Muscle of arm (tissue), 12 donors: ENCODE measurements around the gene DMP1. TPM values are rescaled to one million over a fixed set of nuclear protein-coding genes. Genes with fewer than 3 reads are reported as not detected.
"Not testable (repeated sequence)": the region's sequence is repeated elsewhere in the genome, so short reads cannot be mapped to it uniquely, and the experiment has no call there.

Experiments used
- DNase-seq: peaks from one replicate; pipeline ENCODE4 v3.0.0-alpha.2; 2013
- polyA plus RNA-seq, 12 donors: library from polyadenylated mRNA; unstranded; fragments of 120-200 nt; gene quantifications; one replicate each; pipeline ENCODE4 v1.2.1, GENCODE V29; 2013; ENCODE audit not compliant: insufficient read length in 12 of 12

The DMP1 gene
- polyA plus RNA-seq, 12 donors, result 0.07 to 0.13 TPM; not detected in 10

DNA sequence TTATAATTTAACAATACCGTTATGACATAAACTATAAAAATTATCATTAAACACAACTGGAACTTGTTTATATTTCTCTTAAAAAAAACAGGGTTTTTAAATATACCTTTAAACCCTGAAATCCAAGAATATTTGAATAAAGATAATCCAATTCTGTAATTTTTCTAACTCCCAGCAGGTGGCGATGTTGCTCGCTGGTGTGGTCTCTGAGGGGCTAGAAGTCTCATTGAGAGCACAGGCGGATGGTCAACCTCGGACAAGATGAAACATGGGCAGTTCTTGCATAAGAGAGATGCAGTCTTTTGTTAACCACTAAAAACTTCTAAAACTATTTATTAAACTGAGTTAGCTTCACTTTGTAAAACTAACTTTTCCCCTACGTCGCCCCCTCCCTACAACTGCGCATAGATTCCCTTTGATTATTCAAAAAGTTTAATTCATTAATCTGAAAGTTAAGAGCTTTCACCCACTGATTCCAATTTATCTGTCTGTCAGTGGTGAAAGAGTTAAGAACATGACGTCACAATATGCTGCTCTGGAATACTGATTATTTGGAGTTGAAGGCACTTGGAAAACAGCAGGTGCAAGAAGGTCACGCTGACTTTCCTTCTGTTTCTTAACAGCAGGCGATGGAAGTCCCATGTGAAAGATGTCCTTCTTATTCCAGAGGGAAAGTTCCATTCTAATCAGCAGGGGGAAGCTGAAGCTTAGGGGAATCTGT is 29.5 kb downstream of the DMP1 start:
- peak; percentile 66 for DNase-seq

DNA sequence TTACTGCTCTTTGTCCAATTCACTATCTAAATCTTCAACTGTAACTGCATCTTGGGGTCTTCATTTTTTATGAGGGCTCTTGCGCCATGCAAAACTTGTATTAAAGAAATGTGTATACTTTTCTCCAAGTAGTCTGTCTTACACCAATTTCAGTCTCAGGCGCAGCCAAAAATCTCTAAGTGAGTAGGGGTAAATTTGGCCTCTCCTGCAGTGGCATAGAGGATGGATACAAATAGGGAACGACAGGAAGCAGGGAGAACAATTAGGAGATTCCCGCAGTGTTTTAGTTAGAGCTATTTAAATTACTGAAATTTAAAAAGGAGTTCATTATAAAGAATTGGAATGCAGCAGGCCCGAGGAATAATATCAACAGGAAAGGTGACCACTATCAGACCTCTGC is 30.2 kb downstream of the DMP1 start:
- no peak for DNase-seq

DNA sequence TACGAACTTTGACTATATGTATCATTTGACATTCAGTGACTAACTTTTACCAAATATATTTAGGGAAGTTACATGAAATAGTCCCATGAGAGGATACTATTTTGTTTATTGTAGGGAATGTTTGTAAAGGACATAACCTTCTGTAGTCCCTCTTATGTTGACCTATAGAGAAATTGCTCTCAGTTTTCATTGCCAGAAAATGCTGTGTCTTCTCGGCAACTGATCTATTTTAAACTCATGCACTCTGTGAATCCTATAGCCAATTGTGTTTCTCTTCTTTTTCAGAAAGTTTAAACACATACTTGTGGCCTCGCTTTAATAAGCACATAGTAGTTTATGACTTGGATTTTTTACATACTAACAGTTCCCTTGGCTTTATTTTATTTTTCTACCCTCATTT is 38.2 kb downstream of the DMP1 start:
- DNase-seq, result no peak

GRCh38 chr4:87690947-87691346 is 40.9 kb downstream of the DMP1 start:
- DNase-seq, result not testable (repeated sequence)

GRCh38 chr4:87692060-87692459 is 42.0 kb downstream of the DMP1 start:
- DNase-seq, result not testable (repeated sequence)

- DNase-seq, result no peak
Observed at GRCh38 chr4:87697272-87697671, 47.2 kb downstream of the DMP1 start.

- DNase-seq, result no peak
Observed at GRCh38 chr4:87697945-87698344, 47.9 kb downstream of the DMP1 start.

DNA sequence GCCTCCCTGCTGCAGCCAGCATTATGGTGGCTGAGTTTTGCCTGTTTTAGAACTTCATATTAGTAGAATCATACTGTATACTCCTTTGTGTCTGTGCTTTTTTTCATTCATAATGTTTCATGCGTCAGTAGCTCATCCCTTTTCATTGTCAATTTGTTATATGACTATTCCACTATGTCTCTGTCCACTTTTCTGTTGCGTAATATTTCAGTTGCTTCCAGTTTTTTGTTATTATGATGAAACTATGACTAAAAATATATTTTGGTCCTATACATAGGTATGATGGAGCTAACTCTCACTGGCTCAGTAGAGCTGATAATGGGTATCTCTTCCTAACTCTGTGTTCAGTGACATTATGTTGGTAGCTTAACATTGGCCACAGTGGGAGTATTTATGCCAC is 48.3 kb downstream of the DMP1 start:
- DNase-seq, result no peak

DNA sequence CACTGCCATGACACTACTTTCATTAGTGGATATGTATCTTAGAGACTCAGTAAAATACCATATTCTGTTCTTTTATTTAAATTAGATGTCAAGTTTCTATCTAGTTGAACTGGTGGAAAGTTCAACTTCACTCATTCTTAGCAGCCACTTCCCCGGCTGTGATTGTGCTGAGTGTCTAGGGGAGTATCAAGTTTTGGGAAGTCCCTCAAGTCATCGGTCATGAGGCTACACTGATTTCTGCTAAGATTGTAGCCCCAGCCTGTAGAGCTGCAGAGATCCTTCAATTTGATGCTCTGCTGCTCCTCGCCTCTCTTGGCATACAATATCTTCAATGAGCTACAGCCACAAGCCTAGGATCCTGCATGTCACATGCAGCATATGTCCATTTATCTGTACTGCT is 53.9 kb downstream of the DMP1 start:
- no peak for DNase-seq

DNA sequence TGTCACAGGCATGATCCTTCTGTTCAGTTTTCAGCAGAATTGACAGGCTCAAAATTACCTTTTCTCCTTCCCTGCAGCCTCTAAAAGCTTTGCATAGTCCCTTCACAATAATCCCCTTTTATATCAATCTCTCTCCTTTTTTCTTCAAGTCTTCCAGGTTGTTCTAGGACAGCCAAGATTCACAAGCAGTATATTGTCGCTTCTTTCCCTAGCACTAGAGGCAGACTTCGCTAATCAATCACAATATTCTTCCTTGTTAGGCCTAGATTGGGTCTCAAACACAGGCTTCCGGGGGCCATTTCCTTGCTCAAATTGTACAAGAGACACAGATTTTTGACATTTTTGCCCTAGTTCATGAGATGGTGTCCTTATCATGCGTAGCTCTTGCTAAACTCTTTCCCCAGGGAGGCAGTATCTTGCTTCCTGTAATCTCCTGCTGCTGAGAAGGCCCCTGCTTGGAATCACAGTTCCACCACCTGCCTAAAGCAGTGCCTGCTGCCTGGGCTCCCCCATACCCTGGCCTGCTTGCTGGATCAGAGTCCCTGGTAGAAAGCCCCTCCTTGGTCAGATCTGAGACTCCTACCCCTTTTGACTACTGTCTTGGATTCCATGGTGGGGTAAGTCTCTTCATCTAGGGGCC is 57.3 kb downstream of the DMP1 start:
- DNase-seq, result no peak

Other genes with a start within 250 kb of the DMP1 start
- gene NUDT9, start 227.7 kb upstream of the DMP1 start, polyA plus RNA-seq, result 10 to 100 TPM in 11 of 12 donors, not detected in 1; 26.5 to 52.3 (median 31.7) TPM
- 100 to 1,000 TPM in 11 of 12 donors, not detected in 1; 216 to 375 (median 286) TPM for gene SPARCL1, start 120.9 kb upstream of the DMP1 start, polyA plus RNA-seq
- under 1 TPM in 4 of 12 donors, not detected in 8; 0.04 to 0.05 (median 0.04) TPM for gene DSPP, start 41.8 kb upstream of the DMP1 start, polyA plus RNA-seq
- gene IBSP, start 149.3 kb downstream of the DMP1 start, polyA plus RNA-seq, result under 1 TPM in 6 of 12 donors, not detected in 6; 0.10 to 0.38 (median 0.20) TPM
- not detected for gene MEPE, start 182.7 kb downstream of the DMP1 start, polyA plus RNA-seq